Measurements from ENCODE around the gene FBXO11. TPM values are rescaled to one million over a fixed set of nuclear protein-coding genes. Genes with fewer than 3 reads are reported as not detected.

Gene FBXO11
- total and polyA plus RNA-seq, 10 of the 15 experiments (the other 5 are each of a cell fraction or from before 2014, with no cell fraction given), result 5.9 to 38.9 (median 22.5) TPM

GRCh38 chr2:47872941-47873340, 33.4 kb downstream of the FBXO11 start:
- ChIA-PET POLR2A (interaction anchor here (0.5 to 0.6 kb wide), 2 partner anchors 13 to 14 kb away, joined by 5 to 9 read pairs; no protein-coding TSS in a partner anchor), RAD21 (ENCODE audit: unreplicated experiment) (no interaction called here), CTCF (interaction anchor here (0.6 to 6.6 kb wide), 3 partner anchors 10 to 230 kb away, joined by 4 to 39 read pairs (median 4); no protein-coding TSS in a partner anchor), SMC1A (ENCODE audit: uncharacterized antibody, unreplicated experiment) (interaction anchor here (1.1 to 2.0 kb wide), 2 partner anchors 9 to 24 kb away, joined by 5 to 6 read pairs; no protein-coding TSS in a partner anchor)
- H3K27me3 ChIP-seq (replicated peaks in 1 of 2; ENCODE audit: control insufficient read depth in 2 of 2, insufficient read depth in 2 of 2, low read length in 1 of 2), result no peaks in the 10 kb centered on the region
- H3K4me1 ChIP-seq (ENCODE audit: control insufficient read depth, insufficient read depth, low read length), result no peaks in the 10 kb centered on the region
- in situ Hi-C loops (cut with MboI), result no loop called here
- no TSS peak for BruUV-seq (replicated peaks)
- intact Hi-C loops (cut with micrococcal nuclease; ENCODE audit: unreplicated experiment), result no loop called here
- H3K79me2 ChIP-seq (ENCODE audit: control insufficient read depth, insufficient read depth, low read length), result peaks cover 42% of the 10 kb centered on the region
- no peak overlapping the region for H3K27ac ChIP-seq (ENCODE audit: control insufficient read depth, insufficient read depth)
- no peak overlapping the region for H2AFZ ChIP-seq (ENCODE audit: control insufficient read depth, low read depth, low read length)
- no peaks in the 10 kb centered on the region; the same call in 1 of the 2 replicates for H4K20me1 ChIP-seq (ENCODE audit: control insufficient read depth, insufficient read depth)
- no peak overlapping the region for H3K4me2 ChIP-seq (ENCODE audit: control insufficient read depth, insufficient read depth)
- H3K4me3 ChIP-seq, result no peak overlapping the region
- no peaks in the 10 kb centered on the region for H3K9me3 ChIP-seq (replicated peaks; ENCODE audit: control insufficient read depth, insufficient read depth, low read length)
- TF ChIP-seq WRNIP1 (IDR thresholded peaks at IDR 0.05; ENCODE audit: borderline replicate concordance, low read depth, low read length) (no peak), CBX3 (IDR thresholded peaks at IDR 0.05; ENCODE audit: borderline replicate concordance, low read depth) (no peak), MEF2B (IDR thresholded peaks at IDR 0.05; ENCODE audit: partially characterized antibody, poor library complexity, severe bottlenecking) (no peak)
- DNase-seq (ENCODE audit: low read depth, low spot score), result no peak
- no peak overlapping the region for H3K9ac ChIP-seq (ENCODE audit: control insufficient read depth, insufficient read depth, low read length)
- 80% methylated on average over 2 of the region's 2 CpGs for WGBS (ENCODE audit: insufficient coverage, insufficient replicate concordance, low lambda C conversion rate, missing lambda C conversion rate)
- FAIRE-seq, result no peak
- H3K36me3 ChIP-seq (ENCODE audit: control insufficient read depth in 2 of 2, insufficient read depth in 2 of 2, low read length in 1 of 2), result peaks cover 6 to 10% of the 10 kb centered on the region in 2 experiments
- no peak for ATAC-seq

DNA sequence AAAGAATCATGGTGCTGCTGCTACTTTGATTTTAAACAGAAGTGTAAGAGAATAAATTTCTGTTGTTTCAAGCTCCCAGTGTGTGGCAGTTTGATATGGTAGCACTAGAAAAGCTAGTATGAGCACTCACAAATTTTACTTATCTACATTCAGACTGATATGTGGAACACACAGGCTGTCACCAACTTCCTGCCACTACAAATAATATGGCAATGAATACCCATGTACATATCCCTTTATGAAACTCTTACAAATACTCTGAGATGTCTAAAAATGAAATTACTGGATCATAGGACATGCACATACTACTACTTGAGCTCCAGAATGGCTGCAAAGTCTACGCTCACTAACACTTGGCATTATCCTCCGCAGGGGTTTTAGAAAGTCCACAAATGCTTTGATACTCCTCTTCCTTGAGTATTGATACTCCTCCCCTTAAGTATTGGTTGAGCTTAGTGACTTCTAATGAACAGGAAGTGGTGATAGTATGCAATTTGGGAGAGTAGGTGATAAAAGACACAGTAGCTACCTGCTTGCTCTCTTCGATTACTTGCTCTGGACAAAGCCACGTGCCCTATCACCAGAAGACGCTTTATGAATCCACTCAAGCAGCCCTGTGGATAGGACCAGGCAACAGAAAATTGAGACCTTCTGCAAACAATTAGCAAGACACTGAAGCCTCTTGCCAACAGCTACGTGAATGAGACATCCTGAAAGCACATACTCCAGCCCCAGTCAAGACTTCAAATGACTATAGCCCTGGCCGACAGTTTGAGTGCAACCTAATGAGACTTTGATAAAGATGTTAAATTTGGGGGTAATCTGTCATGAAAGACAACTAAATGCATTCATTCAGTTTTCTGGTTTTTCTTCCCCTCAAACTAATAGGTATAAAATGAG, 35.4 kb downstream of the FBXO11 start:
- DNase-seq (ENCODE audit: low read depth, low spot score) (no peak), FAIRE-seq (no peak), ATAC-seq (no peak; the same call in 2 of the 3 replicates)
- no TSS peak for BruUV-seq (replicated peaks)
- no peaks in the 10 kb centered on the region; the same call in 1 of the 2 replicates for H4K20me1 ChIP-seq (ENCODE audit: control insufficient read depth, insufficient read depth)
- H3K4me2 ChIP-seq (ENCODE audit: control insufficient read depth, insufficient read depth), result no peak overlapping the region
- CTCF ChIA-PET, result interaction anchor here (0.8 to 6.6 kb wide), 3 partner anchors 8 to 36 kb away, joined by 3 to 39 read pairs (median 3); no protein-coding TSS in a partner anchor
- no peaks in the 10 kb centered on the region for H3K4me1 ChIP-seq (ENCODE audit: control insufficient read depth, insufficient read depth, low read length)
- WGBS (ENCODE audit: insufficient coverage, insufficient replicate concordance, low lambda C conversion rate, missing lambda C conversion rate), result 90% methylated on average over 7 of the region's 7 CpGs
- H3K4me3 ChIP-seq, result no peak overlapping the region
- no peak overlapping the region for H2AFZ ChIP-seq (ENCODE audit: control insufficient read depth, low read depth, low read length)
- POLR2A ChIA-PET, result interaction anchor here (0.7 to 1.4 kb wide), 2 partner anchors 29 to 452 kb away, joined by 3 to 7 read pairs; no protein-coding TSS in a partner anchor
- H3K27ac ChIP-seq (ENCODE audit: control insufficient read depth, insufficient read depth), result no peak overlapping the region
- peaks cover 6 to 11% of the 10 kb centered on the region in 2 experiments for H3K36me3 ChIP-seq (ENCODE audit: control insufficient read depth in 2 of 2, insufficient read depth in 2 of 2, low read length in 1 of 2)
- H3K27me3 ChIP-seq (replicated peaks in 1 of 2; ENCODE audit: control insufficient read depth in 2 of 2, insufficient read depth in 2 of 2, low read length in 1 of 2), result no peaks in the 10 kb centered on the region
- RAD21 ChIA-PET (ENCODE audit: unreplicated experiment), result no interaction called here
- intact Hi-C loops (cut with micrococcal nuclease; ENCODE audit: unreplicated experiment), result no loop called here
- H3K79me2 ChIP-seq (ENCODE audit: control insufficient read depth, insufficient read depth, low read length), result peaks cover 41% of the 10 kb centered on the region
- no peak overlapping the region for H3K9ac ChIP-seq (ENCODE audit: control insufficient read depth, insufficient read depth, low read length)
- SMC1A ChIA-PET (ENCODE audit: uncharacterized antibody, unreplicated experiment), result interaction anchor here (1.0 to 6.0 kb wide), 8 partner anchors 8 to 31 kb away, joined by 3 to 33 read pairs (median 6); no protein-coding TSS in a partner anchor
- no peaks in the 10 kb centered on the region for H3K9me3 ChIP-seq (replicated peaks; ENCODE audit: control insufficient read depth, insufficient read depth, low read length)
- in situ Hi-C loops (cut with MboI), result no loop called here
- TF ChIP-seq KDM1A (IDR thresholded peaks at IDR 0.05; ENCODE audit: borderline replicate concordance), result no peak
- no peak for TF ChIP-seq EZH2 (IDR thresholded peaks at IDR 0.05; ENCODE audit: borderline replicate concordance, control insufficient read depth, low read depth, low read length)
- TF ChIP-seq MEF2A (IDR thresholded peaks at IDR 0.05; ENCODE audit: insufficient read depth, low read depth, low read length), result no peak
- no peak for TF ChIP-seq HDAC6 (IDR thresholded peaks at IDR 0.05; ENCODE audit: unreplicated experiment)
- TF ChIP-seq EED (IDR thresholded peaks at IDR 0.05; ENCODE audit: low read depth), result no peak
- TF ChIP-seq, protein P1, sequence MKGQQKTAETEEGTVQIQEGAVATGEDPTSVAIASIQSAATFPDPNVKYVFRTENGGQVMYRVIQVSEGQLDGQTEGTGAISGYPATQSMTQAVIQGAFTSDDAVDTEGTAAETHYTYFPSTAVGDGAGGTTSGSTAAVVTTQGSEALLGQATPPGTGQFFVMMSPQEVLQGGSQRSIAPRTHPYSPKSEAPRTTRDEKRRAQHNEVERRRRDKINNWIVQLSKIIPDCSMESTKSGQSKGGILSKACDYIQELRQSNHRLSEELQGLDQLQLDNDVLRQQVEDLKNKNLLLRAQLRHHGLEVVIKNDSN (IDR thresholded peaks at IDR 0.05; ENCODE audit: borderline replicate concordance, extremely low read length, insufficient read depth, low read depth, low read length), result no peak
- no peak for TF ChIP-seq ELK1 (IDR thresholded peaks at IDR 0.05; ENCODE audit: low read depth, low read length)
- no peak for TF ChIP-seq SMARCA5 (IDR thresholded peaks at IDR 0.05)

All from GM12878 (cell line).